HG03175 (cell line): Measurements from ENCODE around the gene R3HCC1L.

ENCODE experiments used
- ATAC-seq: cut with Tn5 transposase; IDR thresholded peaks from one replicate; pipeline ENCODE4 v1.9.1; 2021; ENCODE audit warnings: mild to moderate bottlenecking, moderate library complexity; ENCODE audit not compliant: unreplicated experiment

R3HCC1L gene

GRCh38 chr10:98272245-98272644 is 137.8 kb downstream of the R3HCC1L start:
- no peak for ATAC-seq

- no peak for ATAC-seq
Observed at GRCh38 chr10:98272656-98273055, 138.2 kb downstream of the R3HCC1L start.

GRCh38 chr10:98273057-98273850 is 138.8 kb downstream of the R3HCC1L start:
- ATAC-seq, result no peak

- no peak for ATAC-seq
Observed at GRCh38 chr10:98274562-98274961, 140.1 kb downstream of the R3HCC1L start.

- no peak for ATAC-seq
Observed at GRCh38 chr10:98276311-98276710, 141.9 kb downstream of the R3HCC1L start.

GRCh38 chr10:98285416-98285815 is 151.0 kb downstream of the R3HCC1L start:
- no peak for ATAC-seq

GRCh38 chr10:98286419-98286818 is 152.0 kb downstream of the R3HCC1L start:
- ATAC-seq, result no peak

GRCh38 chr10:98287321-98287720 is 152.9 kb downstream of the R3HCC1L start:
- ATAC-seq, result no peak

GRCh38 chr10:98289802-98290209 is 155.3 kb downstream of the R3HCC1L start:
- ATAC-seq, result no peak

- no peak for ATAC-seq
Observed at GRCh38 chr10:98292971-98293370, 158.5 kb downstream of the R3HCC1L start.

GRCh38 chr10:98293550-98294269 is 159.3 kb downstream of the R3HCC1L start:
- ATAC-seq, result no peak

- no peak for ATAC-seq
Observed at GRCh38 chr10:98294270-98294627, 159.8 kb downstream of the R3HCC1L start.
